Osteoblast (primary cell): Measurements from ENCODE around the gene FSTL4. TPM values are rescaled to one million over a fixed set of nuclear protein-coding genes. Genes with fewer than 3 reads are reported as not detected.

ENCODE experiments used
- DNase-seq: peaks from one replicate; pipeline ENCODE4 v3.0.0; 2011; ENCODE audit warnings: low spot score, mixed read lengths; ENCODE audit not compliant: insufficient read length; ENCODE audit errors: missing footprints
- H2AFZ ChIP-seq: 2 replicates; pipeline ENCODE4 v1.6.0; 2011; ENCODE audit warnings: mild to moderate bottlenecking, low read length
- H3K27ac ChIP-seq: 2 replicates; pipeline ENCODE4 v1.5.1; 2011; ENCODE audit warnings: mild to moderate bottlenecking, low read depth, low read length, moderate library complexity
- H3K27me3 ChIP-seq: 2 replicates; pipeline ENCODE4 v1.6.0; 2012; ENCODE audit warnings: mild to moderate bottlenecking, control low read depth, inconsistent platforms, low read length, moderate library complexity; ENCODE audit not compliant: insufficient read depth
- H3K36me3 ChIP-seq: 2 replicates; pipeline ENCODE4 v1.5.1; 2011; ENCODE audit warnings: mild to moderate bottlenecking, low read length, control low read depth, moderate library complexity; ENCODE audit not compliant: insufficient read depth
- H3K4me1 ChIP-seq: 2 replicates; pipeline ENCODE4 v1.5.1; 2011; ENCODE audit warnings: mild to moderate bottlenecking, low read length, control low read depth, moderate library complexity; ENCODE audit not compliant: insufficient read depth
- H3K4me2 ChIP-seq: 2 replicates; pipeline ENCODE4 v1.6.0; 2011; ENCODE audit warnings: mild to moderate bottlenecking, low read length; ENCODE audit not compliant: insufficient read depth
- H3K4me3 ChIP-seq: fragments of 200-600 bp; sonication (generic); 3 replicates; pipeline ENCODE4 v1.5.1; 2012; ENCODE audit warnings: mild to moderate bottlenecking, low read length, inconsistent platforms; ENCODE audit not compliant: insufficient read depth
- H3K79me2 ChIP-seq: 2 replicates; pipeline ENCODE4 v1.6.0; 2012; ENCODE audit warnings: mild to moderate bottlenecking, low read length, control low read depth, inconsistent platforms; ENCODE audit not compliant: insufficient read depth
- H3K9me3 ChIP-seq: 2 replicates; pipeline ENCODE4 v1.5.1; 2011; ENCODE audit warnings: low read depth, low read length, control low read depth
- H4K20me1 ChIP-seq: 2 replicates; pipeline ENCODE4 v1.6.0; 2012; ENCODE audit warnings: mild to moderate bottlenecking, low read length, control low read depth; ENCODE audit not compliant: insufficient read depth
- CTCF ChIP-seq: IDR thresholded peaks from 2 replicates; pipeline ENCODE4 v1.5.1; 2011; ENCODE audit warnings: mild to moderate bottlenecking, low read depth, low read length, moderate library complexity; ENCODE audit errors: extremely low read depth
- total RNA-seq: library from RNA; depleted of rRNA; stranded (reverse); fragments of >200 nt; gene quantifications from 2 replicates; pipeline ENCODE4 v1.2.3, GENCODE V29; 2012

The FSTL4 gene
- total RNA-seq, 1 donor: not detected

GRCh38 chr5:133453084-133453780, 159.1 kb downstream of the FSTL4 start:
- H3K27me3 ChIP-seq: no peaks in the 10 kb centered on the region
- H3K4me1 ChIP-seq: no peaks in the 10 kb centered on the region
- H3K79me2 ChIP-seq: no peaks in the 10 kb centered on the region
- no peak overlapping the region for H3K27ac ChIP-seq
- H3K36me3 ChIP-seq: no peaks in the 10 kb centered on the region
- no peaks in the 10 kb centered on the region for H3K9me3 ChIP-seq
- no peak overlapping the region for H3K4me3 ChIP-seq
- TF ChIP-seq CTCF: no peak
- DNase-seq: no peak
- H3K4me2 ChIP-seq: no peak overlapping the region
- H4K20me1 ChIP-seq: no peaks in the 10 kb centered on the region
- no peak overlapping the region for H2AFZ ChIP-seq

DNA sequence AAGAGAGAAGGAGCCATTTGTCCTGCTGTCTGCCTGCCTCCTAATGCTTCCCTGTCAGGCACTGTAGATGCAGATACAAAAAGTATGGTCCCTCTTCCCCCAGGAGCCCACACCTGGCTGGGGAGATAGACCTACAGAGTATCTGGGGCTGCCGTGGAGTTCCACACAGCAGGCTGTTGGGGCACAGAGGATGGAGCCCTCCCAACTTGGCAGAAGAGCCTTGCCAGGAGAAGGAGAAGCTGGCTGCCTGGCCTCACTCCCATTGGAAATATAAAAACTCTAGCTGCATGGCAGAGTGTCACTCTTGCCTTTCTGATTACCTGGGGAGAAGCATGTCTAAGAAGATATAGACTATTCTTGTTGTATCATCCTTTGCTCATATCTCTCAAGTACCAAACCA, 160.4 kb downstream of the FSTL4 start:
- H3K36me3 ChIP-seq: no peaks in the 10 kb centered on the region
- H3K9me3 ChIP-seq: no peaks in the 10 kb centered on the region
- no peaks in the 10 kb centered on the region for H4K20me1 ChIP-seq
- H3K79me2 ChIP-seq: no peaks in the 10 kb centered on the region
- no peaks in the 10 kb centered on the region for H3K27me3 ChIP-seq
- DNase-seq: no peak
- no peak overlapping the region for H3K4me2 ChIP-seq
- no peak overlapping the region for H2AFZ ChIP-seq
- no peak overlapping the region for H3K27ac ChIP-seq
- no peaks in the 10 kb centered on the region for H3K4me1 ChIP-seq
- TF ChIP-seq CTCF: no peak
- no peak overlapping the region for H3K4me3 ChIP-seq

DNA sequence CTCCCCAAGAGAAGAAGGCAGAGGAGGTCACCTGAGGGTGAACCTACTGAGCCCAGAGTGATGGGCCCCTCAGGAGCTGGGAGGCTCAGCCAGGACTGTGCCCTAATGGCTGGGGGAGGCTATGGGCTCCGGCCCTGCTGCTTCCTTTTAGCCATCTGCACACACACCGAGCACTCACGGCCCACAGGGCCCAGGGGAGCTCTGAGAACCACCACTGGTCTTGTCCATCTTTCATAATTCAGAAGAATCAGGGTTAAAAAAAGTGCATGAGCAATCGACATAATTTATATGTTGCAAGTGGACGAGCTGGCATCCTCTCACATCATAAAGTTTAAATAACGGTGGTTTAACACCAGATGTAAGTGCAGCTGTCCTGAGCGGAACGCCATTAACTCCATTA, 162.1 kb downstream of the FSTL4 start:
- H3K4me2 ChIP-seq: no peak overlapping the region
- H3K4me3 ChIP-seq: no peak overlapping the region
- H3K9me3 ChIP-seq: no peaks in the 10 kb centered on the region
- H3K36me3 ChIP-seq: no peaks in the 10 kb centered on the region
- H3K4me1 ChIP-seq: no peaks in the 10 kb centered on the region
- no peaks in the 10 kb centered on the region for H3K27me3 ChIP-seq
- TF ChIP-seq CTCF: no peak
- no peak overlapping the region for H2AFZ ChIP-seq
- no peak overlapping the region for H3K27ac ChIP-seq
- no peak for DNase-seq
- no peaks in the 10 kb centered on the region for H4K20me1 ChIP-seq
- no peaks in the 10 kb centered on the region for H3K79me2 ChIP-seq

- H3K36me3 ChIP-seq: no peaks in the 10 kb centered on the region
- H4K20me1 ChIP-seq: no peaks in the 10 kb centered on the region
- no peaks in the 10 kb centered on the region for H3K27me3 ChIP-seq
- TF ChIP-seq CTCF: no peak
- no peak overlapping the region for H3K4me2 ChIP-seq
- no peak overlapping the region for H3K27ac ChIP-seq
- no peak overlapping the region for H3K4me3 ChIP-seq
- H3K9me3 ChIP-seq: no peaks in the 10 kb centered on the region
- DNase-seq: no peak
- H3K79me2 ChIP-seq: no peaks in the 10 kb centered on the region
- no peak overlapping the region for H2AFZ ChIP-seq
- no peaks in the 10 kb centered on the region for H3K4me1 ChIP-seq
These were observed 163.2 kb downstream of the FSTL4 start for GRCh38 chr5:133449181-133449580.
